ENCODE measurements around the gene TIAM1.

TIAM1 gene

DNA sequence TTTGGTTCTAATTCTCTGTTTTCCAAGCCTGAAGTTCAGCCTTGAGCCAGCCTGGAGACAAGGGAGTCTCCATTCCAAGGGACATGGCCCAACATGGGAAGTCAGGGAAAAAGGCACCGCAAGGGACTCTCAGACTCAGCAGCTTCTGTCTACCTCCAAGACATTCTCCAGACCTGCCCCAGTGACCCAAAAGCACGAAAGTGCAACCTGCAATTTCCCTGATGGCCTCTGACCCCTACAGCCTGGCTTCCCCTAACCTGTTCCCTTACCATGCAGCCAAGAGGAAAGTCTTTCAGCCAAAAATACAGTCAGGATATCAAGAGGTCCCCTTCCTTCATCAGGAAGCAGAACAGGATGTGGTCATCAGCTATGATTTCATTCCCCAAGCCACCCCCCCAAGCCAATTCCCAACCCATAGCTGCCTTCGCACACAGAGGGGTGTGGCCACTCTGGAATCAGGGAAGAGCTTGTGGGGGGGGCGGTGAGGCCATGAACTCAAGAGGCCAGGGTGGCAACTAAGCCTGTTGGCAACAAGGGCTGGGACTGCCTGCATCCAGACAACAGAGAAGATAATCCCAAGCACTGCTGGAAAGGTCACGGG, 59.2 kb downstream of the TIAM1 start:
- DNase-seq, result no peak

- no peak for DNase-seq
These were observed 61.0 kb downstream of the TIAM1 start for GRCh38 chr21:31283025-31283424.

DNA sequence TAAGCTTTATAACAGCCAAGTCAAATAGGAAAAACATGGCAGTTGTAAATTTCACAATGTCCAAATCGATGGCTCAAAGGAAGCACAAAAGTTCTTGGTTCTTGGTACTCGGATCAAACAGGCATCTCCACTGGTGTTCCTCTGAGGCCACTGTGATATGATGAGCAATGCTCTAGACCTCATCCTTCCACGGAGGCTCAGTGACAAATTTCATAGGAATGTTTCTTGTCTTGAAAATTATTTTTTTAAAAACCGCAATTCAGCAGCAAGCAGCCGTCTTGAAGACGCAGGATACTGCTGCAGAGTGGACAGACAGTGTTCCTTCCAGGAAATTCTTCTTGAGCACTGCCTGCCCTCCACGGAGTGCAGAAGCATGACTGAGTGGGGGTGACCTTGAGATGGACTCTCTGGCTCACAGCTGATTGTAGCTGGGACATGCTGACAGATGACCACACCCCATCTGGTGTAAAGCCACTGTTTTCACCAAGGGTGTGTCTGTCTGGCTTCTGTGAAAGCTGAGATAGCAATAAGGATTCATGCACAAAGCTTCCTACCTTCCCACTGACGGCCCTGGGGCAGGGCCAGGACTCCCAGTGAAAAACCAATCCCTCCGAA, 61.9 kb downstream of the TIAM1 start:
- DNase-seq, result no peak

GRCh38 chr21:31281561-31281960, 62.5 kb downstream of the TIAM1 start:
- DNase-seq, result no peak

DNA sequence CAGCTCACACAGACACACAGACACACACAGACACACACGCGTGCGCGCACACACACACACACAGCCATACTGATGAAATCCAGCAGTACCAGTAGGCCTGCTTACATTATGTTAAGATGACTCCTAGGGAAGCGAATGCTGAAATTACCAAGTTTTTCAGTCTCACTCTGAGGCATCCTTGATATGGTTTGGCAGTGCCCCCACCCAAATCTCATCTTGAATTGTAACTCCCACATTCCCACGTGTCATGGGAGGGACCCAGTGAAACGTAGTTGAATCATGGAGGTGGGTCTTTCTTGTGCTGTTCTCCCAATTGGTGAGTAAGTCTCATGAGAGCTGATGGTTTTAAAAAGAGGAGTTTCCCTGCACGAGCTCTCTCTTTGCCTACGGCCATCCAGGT, 64.1 kb downstream of the TIAM1 start:
- DNase-seq, result no peak

GRCh38 chr21:31279214-31279613, 64.8 kb downstream of the TIAM1 start:
- DNase-seq, result no peak

GRCh38 chr21:31278511-31279130, 65.4 kb downstream of the TIAM1 start:
- DNase-seq, result no peak

GRCh38 chr21:31276663-31277062, 67.4 kb downstream of the TIAM1 start:
- DNase-seq, result no peak

- DNase-seq, result no peak
These were observed 68.2 kb downstream of the TIAM1 start for GRCh38 chr21:31275901-31276300.

DNA sequence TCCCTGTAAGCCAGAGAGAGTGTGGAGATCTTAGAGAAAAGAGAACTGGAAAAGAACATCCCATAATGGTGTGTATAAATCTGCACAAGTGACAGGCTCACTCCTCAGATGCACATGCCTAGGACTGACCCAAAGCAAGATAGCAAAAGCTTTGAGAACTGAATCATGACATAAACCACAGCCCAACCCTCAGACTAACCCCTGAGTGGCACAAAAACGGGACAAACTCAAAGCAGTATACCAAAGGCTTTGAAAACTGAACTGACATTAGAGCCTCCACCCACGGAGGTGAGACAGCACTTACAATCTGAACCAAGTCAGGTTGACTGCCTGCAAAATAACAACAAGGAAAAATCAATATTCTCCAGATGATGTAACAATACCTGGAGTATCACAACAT, 70.8 kb downstream of the TIAM1 start:
- no peak for DNase-seq

GRCh38 chr21:31268090-31268489, 76.0 kb downstream of the TIAM1 start:
- DNase-seq, result no peak

GRCh38 chr21:31267644-31268043, 76.4 kb downstream of the TIAM1 start:
- DNase-seq, result no peak

GRCh38 chr21:31266241-31266640, 77.8 kb downstream of the TIAM1 start:
- no peak for DNase-seq

- no peak for DNase-seq
These were observed 78.6 kb downstream of the TIAM1 start for GRCh38 chr21:31265366-31266013.

DNA sequence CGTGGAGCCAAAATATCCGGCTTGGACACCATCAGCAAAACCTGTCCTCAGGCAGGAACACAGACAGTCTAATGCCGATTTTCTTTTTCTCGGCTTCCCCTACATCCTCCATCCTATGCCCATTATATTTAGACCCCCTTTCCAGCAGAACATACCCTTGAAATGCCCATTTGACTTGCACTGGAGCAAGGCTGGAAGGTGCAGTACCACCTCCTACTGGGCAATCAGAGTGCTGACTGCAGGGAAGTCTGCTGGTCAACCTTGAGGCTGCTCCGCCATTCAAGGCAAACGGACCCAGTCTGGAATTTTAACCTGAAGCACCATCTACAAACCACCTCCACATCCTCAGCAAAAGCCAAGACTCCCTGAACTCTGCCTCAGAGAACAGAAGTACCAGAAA, 79.5 kb downstream of the TIAM1 start:
- no peak for DNase-seq

- DNase-seq, result no peak
These were observed 81.3 kb downstream of the TIAM1 start for GRCh38 chr21:31262728-31263127.

DNA sequence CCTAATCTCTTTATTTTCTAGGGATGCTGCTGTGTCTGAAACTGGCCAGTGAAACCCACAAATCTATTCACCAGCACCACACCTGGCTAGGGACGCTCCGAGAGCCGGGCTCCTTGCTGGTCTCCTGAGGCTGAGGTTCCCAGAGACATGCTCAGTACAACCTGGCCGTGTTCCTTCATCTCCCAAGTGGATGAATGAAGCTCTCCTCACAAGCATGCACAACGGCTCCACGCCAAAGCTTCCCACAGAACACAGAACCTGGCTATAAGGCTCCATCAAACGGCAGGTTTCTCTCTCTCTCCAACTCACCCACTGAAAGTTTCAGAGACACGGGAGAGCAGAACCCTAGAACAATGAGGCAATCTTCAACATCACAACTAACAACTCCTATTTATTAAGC, 82.3 kb downstream of the TIAM1 start:
- no peak for DNase-seq

DNA sequence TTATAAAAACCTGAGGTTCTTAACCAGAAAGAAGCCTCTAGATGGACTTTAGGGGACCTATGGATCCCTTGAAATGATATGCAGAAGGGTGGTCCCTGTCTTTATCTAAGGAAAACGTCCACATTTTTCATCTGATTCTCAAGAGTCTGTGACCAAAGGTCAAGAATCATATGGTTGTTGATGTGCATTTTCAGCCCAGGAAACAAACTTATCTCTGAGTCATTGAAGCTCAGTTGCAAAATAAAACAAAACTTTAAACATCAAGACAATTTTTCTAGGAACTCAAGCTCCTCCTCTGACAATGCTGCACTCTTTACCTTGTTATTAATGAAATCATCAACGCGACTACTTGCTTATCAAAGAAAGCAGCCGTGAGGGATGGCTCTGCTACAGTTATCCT, 83.3 kb downstream of the TIAM1 start:
- DNase-seq, result no peak

GRCh38 chr21:31258073-31258472, 86.0 kb downstream of the TIAM1 start:
- no peak for DNase-seq

DNA sequence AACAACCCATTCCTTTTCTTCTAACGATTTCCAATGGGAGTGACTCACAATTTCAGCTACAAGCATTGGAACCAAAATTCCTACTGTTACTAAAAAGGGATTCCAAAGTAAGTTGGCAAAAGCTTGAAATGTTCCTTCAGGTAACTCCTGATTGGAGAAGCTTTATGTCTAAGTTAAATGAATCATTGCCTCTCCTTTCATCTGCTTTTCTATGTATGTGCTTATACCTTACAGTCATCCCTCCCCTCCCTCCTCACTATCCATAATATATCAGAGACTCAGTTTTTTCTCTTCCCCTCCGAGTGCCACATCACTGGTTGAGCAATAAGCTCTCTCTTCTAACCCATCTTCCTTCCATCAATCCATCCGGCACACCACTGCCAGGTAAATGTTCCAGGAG, 86.8 kb downstream of the TIAM1 start:
- DNase-seq, result no peak

- DNase-seq, result no peak
These were observed 88.2 kb downstream of the TIAM1 start for GRCh38 chr21:31255896-31256295.

GRCh38 chr21:31255036-31255435, 89.0 kb downstream of the TIAM1 start:
- DNase-seq, result no peak

DNA sequence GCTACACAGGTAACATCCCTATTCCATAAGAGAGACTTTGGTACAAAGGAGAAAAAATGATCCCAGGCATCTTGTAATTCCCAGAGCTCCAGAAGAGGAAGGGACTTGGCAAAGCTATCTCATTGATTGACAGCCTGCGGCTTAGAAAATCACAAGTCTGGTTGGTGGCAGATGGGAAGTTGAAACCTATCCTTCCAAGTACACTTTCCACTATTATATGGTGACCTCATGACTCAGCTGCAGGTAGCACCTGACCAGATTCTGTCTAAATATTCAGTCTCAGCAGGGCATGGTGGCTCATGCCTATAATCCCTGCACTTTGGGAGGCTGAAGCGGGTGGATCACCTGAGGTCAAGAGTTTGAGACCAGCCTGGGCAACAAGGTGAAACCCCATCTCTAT, 89.9 kb downstream of the TIAM1 start:
- no peak for DNase-seq

DNA sequence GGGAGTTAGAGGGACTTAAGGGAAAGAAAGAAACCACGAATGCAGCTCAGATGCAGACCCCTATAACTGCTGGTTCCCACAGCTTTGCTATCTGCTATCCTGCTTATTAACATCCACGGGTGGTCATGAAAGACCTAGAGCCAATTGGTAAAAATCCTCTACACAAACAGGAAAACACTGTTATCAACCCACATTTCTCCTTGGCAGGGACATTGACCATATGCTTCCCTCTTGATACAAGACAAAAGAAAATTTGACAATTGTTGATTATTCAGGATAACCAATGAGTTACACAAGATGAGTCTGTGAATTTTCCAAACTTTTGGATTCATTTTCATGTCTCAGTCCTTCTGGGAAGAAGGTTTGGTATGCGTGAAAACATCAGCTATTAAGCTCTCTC, 90.4 kb downstream of the TIAM1 start:
- DNase-seq, result no peak

Data from KG1 (cell line).